SK-N-SH treated with all-trans-retinoic acid at 6 μM for 48 hours (cell line): Measurements from ENCODE around the gene CCDC88C.

Experiments used
- ATAC-seq: fragments of 200-7000 bp; cut with Tn5 transposase; 3 replicates; pipeline ENCODE4 v1.9.1; 2020; ENCODE audit warnings: mild to moderate bottlenecking, moderate library complexity
- ARNTL ChIP-seq: fragments of 450-650 bp; formaldehyde crosslinking; IDR thresholded peaks from 2 replicates; pipeline ENCODE4 v1.5.0; 2020; ENCODE audit warnings: low read depth, mild to moderate bottlenecking, moderate library complexity, borderline replicate concordance
- BACH2 ChIP-seq: fragments of 250-450 bp; sonication (Bioruptor Pico); IDR thresholded peaks from 2 replicates; pipeline ENCODE4 v1.9.0; 2021; ENCODE audit warnings: mild to moderate bottlenecking, borderline replicate concordance
- CREB5 ChIP-seq: fragments of 250-450 bp; sonication (Bioruptor Pico); IDR thresholded peaks from 2 replicates; pipeline ENCODE4 v1.5.1; 2020; ENCODE audit warnings: low read depth, mild to moderate bottlenecking, moderate library complexity
- CSDC2 ChIP-seq: fragments of 250-450 bp; sonication (Bioruptor Pico); IDR thresholded peaks from 2 replicates; pipeline ENCODE4 v1.5.0; 2020; ENCODE audit warnings: mild to moderate bottlenecking, moderate library complexity
- CSRNP3 ChIP-seq: fragments of 250-450 bp; sonication (Bioruptor Pico); IDR thresholded peaks from 2 replicates; pipeline ENCODE4 v1.5.1; 2021; ENCODE audit warnings: mild to moderate bottlenecking, moderate library complexity
- ESRRG ChIP-seq: fragments of 250-450 bp; sonication (Bioruptor Pico); IDR thresholded peaks from 2 replicates; pipeline ENCODE4 v1.6.1; 2021; ENCODE audit warnings: mild to moderate bottlenecking
- GLIS3 ChIP-seq: fragments of 250-450 bp; sonication (Bioruptor Pico); IDR thresholded peaks from 2 replicates; pipeline ENCODE4 v1.5.0; 2020; ENCODE audit warnings: mild to moderate bottlenecking, moderate library complexity
- ISL1 ChIP-seq: fragments of 250-450 bp; sonication (Bioruptor Pico); IDR thresholded peaks from 2 replicates; pipeline ENCODE4 v2.1.2; 2022; ENCODE audit warnings: mild to moderate bottlenecking, moderate library complexity
- OSR1 ChIP-seq: fragments of 250-450 bp; sonication (Bioruptor Pico); IDR thresholded peaks from 2 replicates; pipeline ENCODE4 v1.8.0; 2022; ENCODE audit warnings: moderate library complexity, mild to moderate bottlenecking, inconsistent platforms
- PATZ1 ChIP-seq: fragments of 250-450 bp; sonication (Bioruptor Pico); IDR thresholded peaks from 2 replicates; pipeline ENCODE4 v1.8.0; 2020; ENCODE audit warnings: mild to moderate bottlenecking, moderate library complexity, borderline replicate concordance
- PPARA ChIP-seq: fragments of 250-450 bp; sonication (Bioruptor Pico); IDR thresholded peaks from 2 replicates; pipeline ENCODE4 v1.5.0; 2020; ENCODE audit warnings: mild to moderate bottlenecking, borderline replicate concordance
- RARB ChIP-seq: fragments of 250-450 bp; sonication (Bioruptor Pico); IDR thresholded peaks from 2 replicates; pipeline ENCODE4 v1.8.0; 2021; ENCODE audit warnings: mild to moderate bottlenecking, moderate library complexity
- SNAI2 ChIP-seq: fragments of 250-450 bp; sonication (Bioruptor Pico); IDR thresholded peaks from 2 replicates; pipeline ENCODE4 v1.5.0; 2020; ENCODE audit warnings: mild to moderate bottlenecking, moderate library complexity
- TCF4 ChIP-seq: fragments of 250-450 bp; sonication (Bioruptor Pico); IDR thresholded peaks from 2 replicates; pipeline ENCODE4 v1.8.0; 2021; ENCODE audit warnings: mild to moderate bottlenecking, moderate library complexity, borderline replicate concordance
- TOX ChIP-seq: fragments of 250-450 bp; sonication (Bioruptor Pico); IDR thresholded peaks from 2 replicates; pipeline ENCODE4 v1.8.0; 2021; ENCODE audit warnings: mild to moderate bottlenecking, moderate library complexity, borderline replicate concordance
- ZC3H10 ChIP-seq: fragments of 250-450 bp; sonication (Bioruptor Pico); IDR thresholded peaks from 2 replicates; pipeline ENCODE4 v1.5.1; 2021; ENCODE audit warnings: mild to moderate bottlenecking, moderate library complexity
- ZFP3 ChIP-seq: fragments of 250-450 bp; sonication (Bioruptor Pico); IDR thresholded peaks from 2 replicates; pipeline ENCODE4 v1.5.0; 2020; ENCODE audit warnings: mild to moderate bottlenecking, moderate library complexity
- ZFP30 ChIP-seq: fragments of 450-650 bp; formaldehyde crosslinking; IDR thresholded peaks from 2 replicates; pipeline ENCODE4 v1.5.0; 2022; ENCODE audit warnings: mild to moderate bottlenecking, moderate library complexity
- ZNF565 ChIP-seq: fragments of 450-650 bp; formaldehyde crosslinking; conservative IDR thresholded peaks from 2 replicates; pipeline ENCODE4 v1.5.0; 2020; ENCODE audit warnings: low read depth, mild to moderate bottlenecking, moderate library complexity
- ZNF70 ChIP-seq: fragments of 450-650 bp; formaldehyde crosslinking; IDR thresholded peaks from 2 replicates; pipeline ENCODE4 v1.5.0; 2020; ENCODE audit warnings: mild to moderate bottlenecking, moderate library complexity
- ZNF8 ChIP-seq: fragments of 450-650 bp; formaldehyde crosslinking; IDR thresholded peaks from 2 replicates; pipeline ENCODE4 v1.5.0; 2020; ENCODE audit warnings: mild to moderate bottlenecking, moderate library complexity
- TF ChIP-seq, protein P1 (sequence below): fragments of 250-450 bp; sonication (Bioruptor Pico); IDR thresholded peaks from 2 replicates; pipeline ENCODE4 v1.8.0; 2021; ENCODE audit warnings: low read depth, mild to moderate bottlenecking, moderate library complexity, borderline replicate concordance

CCDC88C gene

GRCh38 chr14:91281346-91281745 lies 136.3 kb downstream of the CCDC88C start:
- TF ChIP-seq GLIS3 (CRISPR knock-in tag): no peak
- no peak for TF ChIP-seq TCF4 (CRISPR knock-in tag)
- TF ChIP-seq ZFP30 (CRISPR knock-in tag): no peak
- TF ChIP-seq ZC3H10 (CRISPR knock-in tag): no peak
- no peak for TF ChIP-seq PPARA (CRISPR knock-in tag)
- TF ChIP-seq ESRRG: no peak
- TF ChIP-seq ZNF565 (CRISPR knock-in tag): no peak
- no peak for TF ChIP-seq ISL1
- no peak for TF ChIP-seq RARB (CRISPR knock-in tag)
- no peak for TF ChIP-seq CREB5 (CRISPR knock-in tag)
- TF ChIP-seq OSR1 (CRISPR knock-in tag): no peak
- ATAC-seq: no peak

DNA sequence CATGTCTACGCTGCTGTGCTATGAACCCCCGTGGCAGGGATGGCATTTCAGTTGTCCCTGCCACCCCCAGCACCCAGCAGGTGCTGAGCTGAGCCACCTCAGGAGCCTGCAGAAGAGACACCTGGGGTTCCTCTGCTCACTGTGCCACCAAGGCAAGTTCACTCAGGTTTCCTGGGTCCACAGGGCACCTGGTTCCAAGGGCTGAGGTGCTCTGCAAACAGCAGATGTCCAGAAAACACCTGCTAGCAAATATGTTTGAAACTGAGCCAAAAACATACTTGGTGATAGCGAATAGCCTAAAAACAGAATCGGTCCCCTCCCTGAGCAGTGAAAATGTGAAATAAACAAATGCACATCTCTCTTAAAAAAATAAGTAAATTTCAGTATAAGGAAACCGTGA lies 137.5 kb downstream of the CCDC88C start:
- no peak for ATAC-seq
- TF ChIP-seq ARNTL (CRISPR knock-in tag) (no peak), ZFP3 (no peak), ISL1 (no peak), SNAI2 (CRISPR knock-in tag) (no peak), CREB5 (CRISPR knock-in tag) (no peak), BACH2 (CRISPR knock-in tag) (no peak), GLIS3 (CRISPR knock-in tag) (no peak), ZC3H10 (CRISPR knock-in tag) (no peak), CSRNP3 (no peak), PATZ1 (CRISPR knock-in tag) (no peak), ZFP30 (CRISPR knock-in tag) (no peak), TOX (no peak), CSDC2 (CRISPR knock-in tag) (no peak), TCF4 (CRISPR knock-in tag) (no peak), ZNF8 (CRISPR knock-in tag) (no peak), ZNF565 (CRISPR knock-in tag) (no peak)
- TF ChIP-seq, protein P1, sequence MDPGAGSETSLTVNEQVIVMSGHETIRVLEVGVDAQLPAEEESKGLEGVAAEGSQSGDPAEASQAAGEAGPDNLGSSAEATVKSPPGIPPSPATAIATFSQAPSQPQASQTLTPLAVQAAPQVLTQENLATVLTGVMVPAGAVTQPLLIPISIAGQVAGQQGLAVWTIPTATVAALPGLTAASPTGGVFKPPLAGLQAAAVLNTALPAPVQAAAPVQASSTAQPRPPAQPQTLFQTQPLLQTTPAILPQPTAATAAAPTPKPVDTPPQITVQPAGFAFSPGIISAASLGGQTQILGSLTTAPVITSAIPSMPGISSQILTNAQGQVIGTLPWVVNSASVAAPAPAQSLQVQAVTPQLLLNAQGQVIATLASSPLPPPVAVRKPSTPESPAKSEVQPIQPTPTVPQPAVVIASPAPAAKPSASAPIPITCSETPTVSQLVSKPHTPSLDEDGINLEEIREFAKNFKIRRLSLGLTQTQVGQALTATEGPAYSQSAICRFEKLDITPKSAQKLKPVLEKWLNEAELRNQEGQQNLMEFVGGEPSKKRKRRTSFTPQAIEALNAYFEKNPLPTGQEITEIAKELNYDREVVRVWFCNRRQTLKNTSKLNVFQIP (CRISPR knock-in tag): no peak
- TF ChIP-seq, all 23 proteins: peak for 0

- TF ChIP-seq PPARA (CRISPR knock-in tag) (no peak), ZNF565 (CRISPR knock-in tag) (no peak), CSRNP3 (no peak), GLIS3 (CRISPR knock-in tag) (no peak), SNAI2 (CRISPR knock-in tag) (no peak), OSR1 (CRISPR knock-in tag) (no peak), BACH2 (CRISPR knock-in tag) (no peak), ZNF70 (CRISPR knock-in tag) (no peak), ISL1 (no peak), ZFP30 (CRISPR knock-in tag) (no peak), TCF4 (CRISPR knock-in tag) (no peak), PATZ1 (CRISPR knock-in tag) (no peak), CREB5 (CRISPR knock-in tag) (no peak), ZC3H10 (CRISPR knock-in tag) (no peak), ZFP3 (no peak), TOX (no peak)
- TF ChIP-seq, all 23 proteins: peak for 0
- no peak for ATAC-seq
Measured at GRCh38 chr14:91279354-91279753, 138.3 kb downstream of the CCDC88C start.
